ENCODE data around the gene ZNF548. TPM values are rescaled to one million over a fixed set of nuclear protein-coding genes. Genes with fewer than 3 reads are reported as not detected.
A peak's percentile ranks its signal among the peaks of the same experiment; 100 is the strongest.

Gene ZNF548
- polyA plus RNA-seq, 3 donors: 4.6 to 20.7 (median 6.0) TPM

- no peak for DNase-seq
- WGBS (ENCODE audit: insufficient coverage): 20% methylated on average over 5 of the region's 11 CpGs
- TF ChIP-seq CTCF (IDR thresholded peaks at IDR 0.05): no peak
- H3K36me3 ChIP-seq (replicated peaks in 1 of 2; ENCODE audit: control insufficient read depth in 1 of 2, insufficient read depth in 2 of 2, low read length in 2 of 2): peaks cover 9 to 16% of the 10 kb centered on the region in 2 donors
- Mint-ChIP-seq H3K9me3 (peaks cover 14 to 67% (median 33%) of the 10 kb centered on the region in 7 donors), H3K36me3 (peaks cover 14 to 19% of the 10 kb centered on the region in 2 donors), H3K27ac (peak overlapping the region; percentile 87 to 95 (median 91)), H3K27me3 (ENCODE audit: low read depth in 3 of 3) (peaks cover 0 to 6% (median 2%) of the 10 kb centered on the region in 3 donors), H3K4me3 (peak overlapping the region; percentile 91 to 98), H3K4me1 (peaks cover 13% of the 10 kb centered on the region)
- no peaks in the 10 kb centered on the region for H4K20me1 ChIP-seq (ENCODE audit: insufficient read depth, low read length)
- peaks cover 20 to 27% of the 10 kb centered on the region in 2 donors for H3K9me3 ChIP-seq (replicated peaks in 1 of 2; ENCODE audit: control insufficient read depth in 1 of 2, insufficient read depth in 1 of 2, low read length in 2 of 2)
- H3K4me3 ChIP-seq (replicated peaks in 1 of 3; ENCODE audit: low read depth in 2 of 3, low read length in 3 of 3): peak overlapping the region; percentile 68 to 92 (median 82)
- H3K9ac ChIP-seq (ENCODE audit: insufficient read depth, low read length, poor library complexity, severe bottlenecking): peak overlapping the region; percentile 87
- no peaks in the 10 kb centered on the region for H3K27me3 ChIP-seq (ENCODE audit: control insufficient read depth in 2 of 2, insufficient read depth in 2 of 2, low read length in 2 of 2)
- H3K79me2 ChIP-seq (ENCODE audit: insufficient read depth, low read length): peaks cover 33% of the 10 kb centered on the region
- peak overlapping the region; percentile 86 for H2AFZ ChIP-seq (ENCODE audit: insufficient read depth, low read depth, low read length, poor library complexity, severe bottlenecking)
- peak overlapping the region; percentile 82 to 90 for H3K27ac ChIP-seq (ENCODE audit: low read depth in 1 of 2, low read length in 2 of 2)
- intact Hi-C loops (cut with micrococcal nuclease): loop anchor here (1.0 to 10.0 kb wide), 5 partner anchors 22 to 246 kb away; partner anchors contain the start of genes TRAPPC2B (in 1 of the 2), ZNF17 (in 1 of the 2), ZNF211 (in 1 of the 2) and ZNF304 (in 1 of the 2)
- peak overlapping the region; percentile 73 for H3K4me2 ChIP-seq (replicated peaks; ENCODE audit: extremely low read depth, low read length, poor library complexity, severe bottlenecking)
- H3K4me1 ChIP-seq (ENCODE audit: control insufficient read depth in 1 of 2, insufficient read depth in 2 of 2, low read length in 2 of 2): peaks cover 13 to 18% of the 10 kb centered on the region in 2 donors
These were observed 392 bp upstream of the ZNF548 start for GRCh38 chr19:57389194-57389729.

- Histone ChIP-seq H3K9me3 (replicated peaks in 1 of 2; ENCODE audit: control insufficient read depth in 1 of 2, insufficient read depth in 1 of 2, low read length in 2 of 2) (peaks cover 52 to 69% of the 10 kb centered on the region in 2 donors), H3K27ac (ENCODE audit: low read depth in 1 of 2, low read length in 2 of 2) (no peak overlapping the region), H3K36me3 (replicated peaks in 1 of 2; ENCODE audit: control insufficient read depth in 1 of 2, insufficient read depth in 2 of 2, low read length in 2 of 2) (peaks cover 40 to 71% of the 10 kb centered on the region in 2 donors), H3K4me1 (ENCODE audit: control insufficient read depth in 1 of 2, insufficient read depth in 2 of 2, low read length in 2 of 2) (peaks cover under 1 to 4% of the 10 kb centered on the region in 2 donors), H4K20me1 (ENCODE audit: insufficient read depth, low read length) (no peaks in the 10 kb centered on the region), H3K9ac (ENCODE audit: insufficient read depth, low read length, poor library complexity, severe bottlenecking) (no peak overlapping the region), H3K4me2 (replicated peaks; ENCODE audit: extremely low read depth, low read length, poor library complexity, severe bottlenecking) (no peak overlapping the region), H2AFZ (ENCODE audit: insufficient read depth, low read depth, low read length, poor library complexity, severe bottlenecking) (no peak overlapping the region), H3K27me3 (ENCODE audit: control insufficient read depth in 2 of 2, insufficient read depth in 2 of 2, low read length in 2 of 2) (no peaks in the 10 kb centered on the region), H3K79me2 (ENCODE audit: insufficient read depth, low read length) (peaks cover 24% of the 10 kb centered on the region), H3K4me3 (replicated peaks in 1 of 3; ENCODE audit: low read depth in 2 of 3, low read length in 3 of 3) (no peak overlapping the region)
- no peak for TF ChIP-seq CTCF (IDR thresholded peaks at IDR 0.05)
- Mint-ChIP-seq H3K4me1 (peaks cover 6% of the 10 kb centered on the region), H3K27ac (peak overlapping the region in 1 of 7 donors; percentile 17), H3K9me3 (peaks cover 47 to 82% (median 62%) of the 10 kb centered on the region in 7 donors), H3K27me3 (ENCODE audit: low read depth in 3 of 3) (peaks cover 0 to 4% (median 2%) of the 10 kb centered on the region in 3 donors), H3K36me3 (peaks cover 64 to 67% of the 10 kb centered on the region in 2 donors), H3K4me3 (no peak overlapping the region)
- 97% methylated on average over 4 of the region's 5 CpGs for WGBS (ENCODE audit: insufficient coverage)
- DNase-seq: no peak
- intact Hi-C loops (cut with micrococcal nuclease): no loop called here
These were observed 6.1 kb downstream of the ZNF548 start for GRCh38 chr19:57395710-57396109.

Data from CD14-positive monocyte (primary cell).